SJSA1 (cell line): ENCODE results near the gene CPNE6. TPM values are rescaled to one million over a fixed set of nuclear protein-coding genes. Genes with fewer than 3 reads are reported as not detected.

Source experiments
- DNase-seq, 2 experiments: peaks; one replicate each; pipeline ENCODE4 v3.0.0-alpha.2; 2015 to 2020; ENCODE audit warnings: low spot score in 2 of 2, low read depth in 1 of 2
- H3K27ac ChIP-seq: fragments of 250-450 bp; sonication (Bioruptor Pico); 2 replicates; pipeline ENCODE4 v1.5.1; 2020; ENCODE audit warnings: mild to moderate bottlenecking, moderate library complexity
- H3K27me3 ChIP-seq: fragments of 250-450 bp; sonication (Bioruptor Pico); replicated peaks from 2 replicates; pipeline ENCODE4 v1.5.1; 2020; ENCODE audit warnings: mild to moderate bottlenecking, moderate library complexity
- H3K36me3 ChIP-seq: fragments of 250-450 bp; sonication (Bioruptor Pico); 2 replicates; pipeline ENCODE4 v1.5.1; 2020; ENCODE audit warnings: mild to moderate bottlenecking
- H3K4me1 ChIP-seq: fragments of 250-450 bp; sonication (Bioruptor Pico); replicated peaks from 2 replicates; pipeline ENCODE4 v1.6.1; 2021; ENCODE audit warnings: mild to moderate bottlenecking
- H3K4me3 ChIP-seq: fragments of 250-450 bp; sonication (Bioruptor Pico); 2 replicates; pipeline ENCODE4 v1.5.1; 2020; ENCODE audit warnings: mild to moderate bottlenecking
- H3K9me3 ChIP-seq: fragments of 250-450 bp; sonication (Bioruptor Pico); replicated peaks from 2 replicates; pipeline ENCODE4 v1.5.1; 2020; ENCODE audit warnings: mild to moderate bottlenecking
- total RNA-seq: library from RNA; depleted of rRNA; stranded (reverse); fragments of >200 nt; shearing (Covaris generic); gene quantifications from 2 replicates; pipeline ENCODE4 v1.2.3, GENCODE V29; 2014

Gene CPNE6
- total RNA-seq, 1 experiment from 2014 or later, result not detected

GRCh38 chr14:24068711-24069410 is 2.5 kb upstream of the CPNE6 start:
- Histone ChIP-seq H3K4me3 (no peak overlapping the region), H3K36me3 (no peaks in the 10 kb centered on the region), H3K9me3 (no peaks in the 10 kb centered on the region), H3K27me3 (peaks cover 24% of the 10 kb centered on the region), H3K4me1 (no peaks in the 10 kb centered on the region), H3K27ac (no peak overlapping the region)
- no peak for DNase-seq

- Histone ChIP-seq H3K4me1 (no peaks in the 10 kb centered on the region), H3K4me3 (no peak overlapping the region), H3K27me3 (peaks cover 24% of the 10 kb centered on the region), H3K36me3 (no peaks in the 10 kb centered on the region), H3K27ac (no peak overlapping the region), H3K9me3 (no peaks in the 10 kb centered on the region)
- no peak for DNase-seq
These were observed 2.0 kb upstream of the CPNE6 start for GRCh38 chr14:24069411-24069735.

DNA sequence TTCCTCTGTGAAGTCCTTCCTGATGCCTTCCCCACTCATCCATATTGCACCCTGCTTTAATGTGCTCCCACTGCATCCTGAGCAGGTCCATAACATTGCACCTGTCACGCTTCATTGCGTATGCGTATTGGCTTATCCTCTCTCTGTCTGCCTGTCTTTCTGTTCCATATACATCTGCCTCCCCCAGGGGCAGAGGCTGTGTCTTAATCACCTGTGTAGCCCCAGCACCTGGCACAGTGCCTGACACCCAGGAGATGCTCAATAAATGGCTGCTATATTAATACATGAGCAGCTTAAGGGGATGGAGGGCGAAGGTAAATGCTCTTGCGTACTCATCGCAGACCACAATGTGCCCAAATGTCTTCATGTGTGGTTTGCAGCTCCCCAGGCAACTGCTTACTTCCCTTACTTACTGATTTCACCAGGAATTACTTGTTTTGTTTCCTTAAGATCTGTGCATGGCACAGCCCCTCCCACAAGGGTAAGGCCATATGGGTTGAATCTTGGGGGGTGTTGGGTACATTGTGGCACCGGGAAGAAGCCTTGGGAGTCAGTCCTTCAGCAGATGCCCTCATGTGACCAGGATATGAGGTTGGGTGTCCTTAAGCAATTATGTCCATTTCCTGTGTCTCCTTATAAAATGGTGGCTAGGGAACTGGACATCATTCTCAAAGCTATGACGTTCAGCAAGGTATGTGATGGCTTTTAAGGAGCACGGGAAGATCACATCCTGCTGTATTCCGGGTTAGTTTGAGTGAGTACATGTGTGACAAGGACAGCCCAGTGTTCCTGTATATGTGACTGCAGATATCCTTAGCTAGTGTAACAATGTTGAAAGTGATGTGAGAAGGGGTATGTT is 848 bp upstream of the CPNE6 start:
- H3K36me3 ChIP-seq, result no peaks in the 10 kb centered on the region
- peaks cover 24% of the 10 kb centered on the region for H3K27me3 ChIP-seq
- H3K27ac ChIP-seq, result no peak overlapping the region
- no peak for DNase-seq
- no peaks in the 10 kb centered on the region for H3K4me1 ChIP-seq
- no peaks in the 10 kb centered on the region for H3K9me3 ChIP-seq
- no peak overlapping the region for H3K4me3 ChIP-seq

GRCh38 chr14:24071836-24072430 is 571 bp downstream of the CPNE6 start:
- DNase-seq, result no peak
- Histone ChIP-seq H3K4me1 (no peaks in the 10 kb centered on the region), H3K4me3 (no peak overlapping the region), H3K27ac (no peak overlapping the region), H3K9me3 (no peaks in the 10 kb centered on the region), H3K27me3 (peaks cover 24% of the 10 kb centered on the region), H3K36me3 (no peaks in the 10 kb centered on the region)

DNA sequence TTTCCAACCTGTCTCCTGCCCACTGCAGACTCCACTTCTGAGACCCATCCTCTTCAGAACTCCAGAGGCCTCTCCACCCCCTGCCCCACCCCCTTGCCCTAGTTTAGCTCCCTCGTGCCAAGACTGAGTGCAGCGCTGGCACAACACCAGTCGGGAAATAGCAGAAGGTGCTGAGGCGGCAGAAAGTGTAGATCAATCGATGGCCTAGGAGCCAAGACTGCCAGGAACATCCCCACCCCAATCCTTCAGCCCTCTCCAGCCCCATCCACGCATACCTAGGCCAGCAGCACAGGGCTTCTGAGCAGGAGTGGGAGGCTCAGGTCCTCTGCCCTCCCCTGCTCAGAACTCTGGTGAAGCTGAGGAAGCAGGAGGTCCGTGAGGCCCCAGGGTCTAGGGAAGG is 1.1 kb downstream of the CPNE6 start:
- Histone ChIP-seq H3K9me3 (no peaks in the 10 kb centered on the region), H3K27ac (no peak overlapping the region), H3K36me3 (no peaks in the 10 kb centered on the region), H3K4me1 (no peaks in the 10 kb centered on the region), H3K4me3 (no peak overlapping the region), H3K27me3 (peaks cover 24% of the 10 kb centered on the region)
- DNase-seq, result no peak

DNA sequence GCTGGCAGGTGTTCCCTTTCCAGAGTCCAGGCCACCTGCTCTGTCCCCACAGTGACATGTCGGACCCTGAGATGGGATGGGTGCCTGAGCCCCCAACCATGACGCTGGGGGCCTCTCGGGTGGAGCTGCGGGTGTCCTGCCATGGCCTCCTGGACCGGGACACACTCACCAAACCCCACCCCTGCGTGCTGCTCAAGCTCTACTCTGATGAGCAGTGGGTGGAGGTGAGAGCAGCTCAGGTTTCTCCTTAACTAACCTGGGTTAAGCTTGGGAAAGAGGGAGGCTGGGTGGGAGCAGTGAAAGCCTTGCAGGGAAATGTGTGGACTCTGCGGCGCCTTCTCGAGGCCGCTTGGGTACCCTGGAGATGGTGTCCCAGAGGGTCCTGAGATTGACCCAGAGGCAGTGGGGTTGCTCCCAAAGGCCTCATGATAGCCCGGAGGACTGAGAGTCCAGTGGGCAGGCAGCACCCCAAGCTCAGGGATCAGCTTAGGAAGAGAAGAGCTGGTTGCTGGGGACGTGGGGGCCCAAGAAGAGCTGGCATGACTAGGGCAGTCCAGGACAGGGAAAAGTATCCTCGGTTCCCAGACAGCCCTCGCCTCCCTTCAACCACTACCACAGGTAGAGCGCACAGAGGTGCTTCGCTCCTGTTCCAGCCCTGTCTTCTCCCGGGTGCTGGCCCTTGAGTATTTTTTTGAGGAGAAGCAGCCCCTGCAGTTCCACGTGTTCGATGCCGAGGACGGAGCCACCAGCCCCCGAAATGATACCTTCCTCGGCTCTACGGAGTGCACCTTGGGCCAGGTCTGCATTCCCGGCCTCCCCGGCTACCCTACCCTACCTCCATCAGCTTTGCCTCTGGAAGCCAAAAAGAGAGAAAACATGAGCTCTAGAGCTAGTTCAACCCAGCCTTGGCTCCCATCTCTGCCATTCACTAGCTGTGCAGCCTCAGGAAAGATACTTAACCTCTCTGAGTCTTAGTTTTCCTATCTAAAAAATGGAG is 1.8 kb downstream of the CPNE6 start:
- peaks cover 19% of the 10 kb centered on the region; the same call in 1 of the 2 replicates for H3K27me3 ChIP-seq
- H3K9me3 ChIP-seq, result no peaks in the 10 kb centered on the region
- DNase-seq, result no peak
- no peaks in the 10 kb centered on the region for H3K4me1 ChIP-seq
- no peaks in the 10 kb centered on the region for H3K36me3 ChIP-seq
- H3K27ac ChIP-seq, result no peak overlapping the region
- no peak overlapping the region for H3K4me3 ChIP-seq

DNA sequence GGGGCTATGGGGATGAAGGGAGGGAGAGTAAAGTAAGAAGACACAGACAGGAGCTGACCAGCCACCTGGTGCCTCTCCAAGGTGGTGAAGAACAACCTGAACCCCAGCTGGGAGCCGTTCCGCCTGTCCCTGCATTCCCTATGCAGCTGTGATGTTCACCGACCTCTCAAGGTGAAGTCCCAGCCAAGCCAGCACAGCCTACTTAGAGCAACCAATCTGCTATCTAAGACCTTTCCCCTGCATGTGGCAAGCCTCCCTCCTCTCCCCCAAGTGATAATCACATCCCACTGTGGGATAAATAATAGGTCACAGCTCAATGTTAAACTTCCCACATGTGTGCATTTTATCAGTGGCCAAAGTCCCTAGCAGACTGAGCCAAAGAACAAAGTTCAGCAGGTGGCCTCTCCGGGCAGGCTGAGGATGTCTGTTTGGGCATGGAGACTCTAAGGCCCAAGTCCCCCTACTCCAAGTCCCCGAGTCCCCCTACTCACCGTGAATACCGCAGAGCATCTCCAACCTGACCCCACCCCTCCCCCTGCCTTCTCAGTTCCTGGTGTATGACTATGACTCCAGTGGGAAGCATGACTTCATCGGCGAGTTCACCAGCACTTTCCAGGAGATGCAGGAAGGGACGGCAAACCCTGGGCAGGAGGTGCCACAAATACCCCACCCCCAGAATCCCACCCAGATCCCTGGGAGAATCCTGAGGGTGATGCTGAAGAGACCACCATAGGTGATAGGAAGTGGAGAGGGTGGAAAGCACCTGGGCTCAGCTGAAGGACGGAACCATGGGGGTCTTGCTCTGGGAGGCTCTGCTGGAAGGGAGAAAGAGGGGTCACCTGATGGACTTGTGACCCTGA is 3.5 kb downstream of the CPNE6 start:
- peaks cover 16% of the 10 kb centered on the region; the same call in 1 of the 2 replicates for H3K27me3 ChIP-seq
- no peaks in the 10 kb centered on the region for H3K4me1 ChIP-seq
- DNase-seq, result no peak
- H3K27ac ChIP-seq, result no peak overlapping the region
- no peaks in the 10 kb centered on the region for H3K9me3 ChIP-seq
- no peaks in the 10 kb centered on the region for H3K36me3 ChIP-seq
- no peak overlapping the region for H3K4me3 ChIP-seq

- Histone ChIP-seq H3K27ac (no peak overlapping the region), H3K27me3 (peaks cover 19% of the 10 kb centered on the region), H3K4me3 (no peak overlapping the region), H3K36me3 (no peaks in the 10 kb centered on the region), H3K4me1 (peaks cover under 1% of the 10 kb centered on the region), H3K9me3 (no peaks in the 10 kb centered on the region)
- no peak for DNase-seq
These were observed 4.3 kb downstream of the CPNE6 start for GRCh38 chr14:24075485-24076301.

- Histone ChIP-seq H3K27ac (no peak overlapping the region), H3K4me3 (no peak overlapping the region), H3K36me3 (no peaks in the 10 kb centered on the region), H3K4me1 (peaks cover 6% of the 10 kb centered on the region), H3K27me3 (peaks cover 25% of the 10 kb centered on the region), H3K9me3 (no peaks in the 10 kb centered on the region)
- DNase-seq, result no peak
These were observed 4.9 kb downstream of the CPNE6 start for GRCh38 chr14:24076302-24076601.

DNA sequence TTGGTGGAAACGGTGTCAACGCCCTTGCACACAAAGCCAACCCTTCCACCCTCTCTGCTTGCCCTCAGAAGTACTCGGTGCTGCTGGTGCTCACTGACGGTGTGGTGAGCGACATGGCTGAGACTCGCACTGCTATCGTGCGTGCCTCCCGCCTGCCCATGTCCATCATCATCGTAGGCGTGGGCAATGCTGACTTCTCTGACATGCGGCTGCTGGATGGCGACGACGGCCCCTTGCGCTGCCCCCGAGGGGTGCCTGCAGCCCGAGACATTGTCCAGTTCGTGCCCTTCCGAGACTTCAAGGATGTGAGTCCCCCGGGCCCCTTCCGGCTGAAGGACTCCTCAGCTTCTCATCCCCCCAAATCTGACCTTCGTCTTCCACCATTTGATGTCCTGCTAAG is 5.7 kb downstream of the CPNE6 start:
- Histone ChIP-seq H3K27me3 (peaks cover 27% of the 10 kb centered on the region), H3K27ac (no peak overlapping the region), H3K9me3 (no peaks in the 10 kb centered on the region), H3K4me1 (peaks cover 10% of the 10 kb centered on the region), H3K4me3 (no peak overlapping the region), H3K36me3 (no peaks in the 10 kb centered on the region)
- DNase-seq, result no peak

DNA sequence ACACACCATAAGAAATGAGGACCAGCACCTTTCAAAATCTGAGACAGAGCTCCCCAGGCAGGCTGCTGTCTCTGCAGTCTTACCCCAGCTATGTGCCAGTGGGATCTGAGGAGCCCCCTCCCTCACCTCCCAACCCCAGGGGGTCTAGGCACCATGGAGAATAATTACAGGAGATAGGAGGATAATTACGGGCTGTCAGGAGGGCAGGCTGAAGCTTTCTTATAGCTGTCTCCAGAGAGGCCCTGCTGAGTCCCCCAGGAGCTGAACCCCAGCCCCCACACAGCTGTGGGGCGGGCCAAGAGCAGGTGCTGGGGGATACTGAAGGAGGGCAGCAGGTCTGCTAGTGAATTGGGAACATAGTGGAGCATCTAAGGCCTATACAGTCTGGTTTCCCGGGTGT is 6.8 kb downstream of the CPNE6 start:
- Histone ChIP-seq H3K9me3 (no peaks in the 10 kb centered on the region), H3K27ac (no peak overlapping the region), H3K36me3 (no peaks in the 10 kb centered on the region), H3K27me3 (peaks cover 30% of the 10 kb centered on the region), H3K4me3 (no peak overlapping the region), H3K4me1 (peaks cover 10% of the 10 kb centered on the region)
- DNase-seq, result no peak

GRCh38 chr14:24079491-24080141 is 8.3 kb downstream of the CPNE6 start:
- Histone ChIP-seq H3K9me3 (no peaks in the 10 kb centered on the region), H3K27me3 (peaks cover 34% of the 10 kb centered on the region), H3K4me3 (no peak overlapping the region), H3K4me1 (peaks cover 10% of the 10 kb centered on the region), H3K27ac (no peak overlapping the region), H3K36me3 (no peaks in the 10 kb centered on the region)
- DNase-seq, result no peak
